ENCODE data around the gene ROS1.

GRCh38 chr6:117444600-117444999 is 18.9 kb upstream of the ROS1 start:
- TF ChIP-seq CTCF (IDR thresholded peaks at IDR 0.05), result no peak
- TF ChIP-seq EZH2 (IDR thresholded peaks at IDR 0.05), result no peak

All from neural progenitor cell (in vitro differentiated cells).